Gastroesophageal sphincter (tissue), 3 donors: ENCODE results near the gene UVSSA.

Experiments
- CTCF ChIP-seq, 4 experiments: fragments of 200-600 bp in 2 of 4; fragments of 450-650 bp in 2 of 4; sonication (generic) in 1 of 4; IDR thresholded peaks; one replicate each; pipeline ENCODE4 v1.5.1; 2017 to 2019; ENCODE audit warnings: antibody characterized with exemption in 4 of 4, mild to moderate bottlenecking in 2 of 4, moderate library complexity in 2 of 4
- EP300 ChIP-seq: sonication (generic); formaldehyde crosslinking; IDR thresholded peaks from one replicate; pipeline ENCODE4 v1.6.1; 2017; ENCODE audit warnings: antibody characterized with exemption, mild to moderate bottlenecking
- POLR2A ChIP-seq, 2 donors: fragments of 450-650 bp; IDR thresholded peaks; one replicate each; pipeline ENCODE4 v1.6.1; 2017; ENCODE audit warnings: antibody characterized with exemption in 2 of 2, mild to moderate bottlenecking in 2 of 2, moderate library complexity in 1 of 2

- TF ChIP-seq POLR2A (IDR thresholded peaks at IDR 0.05) (no peak), CTCF (IDR thresholded peaks at IDR 0.05) (no peak), EP300 (no peak)
Measured at GRCh38 chr4:1380368-1381151, 33.6 kb downstream of the UVSSA start.
